OCI-LY1 (cell line): ENCODE data around the gene KSR1.
"Not testable (repeated sequence)": the region's sequence is repeated elsewhere in the genome, so short reads cannot be mapped to it uniquely, and the experiment has no call there.

Experiments
- H2AFZ ChIP-seq: fragments of 200-600 bp; sonication (generic), shearing (Covaris generic); 2 replicates; pipeline ENCODE4 v1.6.0; 2014; ENCODE audit warnings: antibody characterized with exemption, mild to moderate bottlenecking, low read length
- H3F3A ChIP-seq: fragments of 200-600 bp; sonication (generic), shearing (Covaris generic); 2 replicates; pipeline ENCODE4 v1.6.0; 2014; ENCODE audit warnings: mild to moderate bottlenecking, antibody characterized with exemption, low read length, moderate library complexity; ENCODE audit not compliant: insufficient read depth
- H3K27ac ChIP-seq: fragments of 200-600 bp; sonication (generic); 2 replicates; pipeline ENCODE4 v1.5.1; 2014; ENCODE audit warnings: low read length, mixed run types, mild to moderate bottlenecking, low read depth; ENCODE audit not compliant: poor library complexity, severe bottlenecking
- H3K27me3 ChIP-seq: fragments of 200-600 bp; sonication (generic); 2 replicates; pipeline ENCODE4 v1.6.0; 2014; ENCODE audit warnings: antibody characterized with exemption, mild to moderate bottlenecking, low read length, moderate library complexity; ENCODE audit not compliant: insufficient read depth
- H3K36me3 ChIP-seq: fragments of 200-600 bp; sonication (generic); 2 replicates; pipeline ENCODE4 v1.6.1; 2014; ENCODE audit warnings: mild to moderate bottlenecking, antibody characterized with exemption, low read length, moderate library complexity, mixed read lengths; ENCODE audit not compliant: insufficient read depth
- H3K4me1 ChIP-seq: fragments of 200-600 bp; sonication (generic); 2 replicates; pipeline ENCODE4 v1.5.1; 2014; ENCODE audit warnings: mild to moderate bottlenecking, low read length, moderate library complexity; ENCODE audit not compliant: insufficient read depth, severe bottlenecking
- H3K4me2 ChIP-seq: fragments of 200-600 bp; sonication (generic), shearing (Covaris generic); 2 replicates; pipeline ENCODE4 v1.6.1; 2014; ENCODE audit warnings: low read length
- H3K4me3 ChIP-seq: fragments of 200-600 bp; sonication (generic); 2 replicates; pipeline ENCODE4 v1.5.1; 2014; ENCODE audit warnings: low read length, low read depth, mild to moderate bottlenecking, mixed read lengths; ENCODE audit not compliant: poor library complexity, severe bottlenecking
- H3K79me2 ChIP-seq: fragments of 200-600 bp; shearing (Covaris generic); 2 replicates; pipeline ENCODE4 v1.6.1; 2016; ENCODE audit warnings: mixed run types, low read length, mixed read lengths; ENCODE audit not compliant: insufficient read depth
- H3K9ac ChIP-seq: fragments of 200-600 bp; sonication (generic), shearing (Covaris generic); 2 replicates; pipeline ENCODE4 v1.6.1; 2014; ENCODE audit warnings: mild to moderate bottlenecking, low read length, mixed read lengths
- H3K9me2 ChIP-seq: fragments of 200-600 bp; sonication (generic), shearing (Covaris generic); 2 replicates; pipeline ENCODE4 v1.6.1; 2014; ENCODE audit warnings: low read depth, mild to moderate bottlenecking, low read length, mixed read lengths
- H3K9me3 ChIP-seq: fragments of 200-600 bp; shearing (Covaris generic); 2 replicates; pipeline ENCODE4 v1.6.1; 2014; ENCODE audit warnings: low read length, mixed read lengths
- H4K20me1 ChIP-seq: fragments of 200-600 bp; sonication (generic), shearing (Covaris generic); 2 replicates; pipeline ENCODE4 v1.6.0; 2016; ENCODE audit warnings: mild to moderate bottlenecking, low read length; ENCODE audit not compliant: insufficient read depth
- CTCF ChIP-seq: fragments of 200-600 bp; sonication (generic), shearing (Covaris generic); IDR thresholded peaks from 2 replicates; pipeline ENCODE4 v1.5.1; 2017; ENCODE audit warnings: mild to moderate bottlenecking, antibody characterized with exemption, low read length, moderate library complexity, mixed read lengths
- EZH2 ChIP-seq: fragments of 200-600 bp; sonication (generic), shearing (Covaris generic); IDR thresholded peaks from 2 replicates; pipeline ENCODE4 v1.8.0; 2017; ENCODE audit warnings: borderline replicate concordance, mixed run types, mild to moderate bottlenecking, antibody characterized with exemption, low read length, moderate library complexity, mixed read lengths

KSR1 gene

DNA sequence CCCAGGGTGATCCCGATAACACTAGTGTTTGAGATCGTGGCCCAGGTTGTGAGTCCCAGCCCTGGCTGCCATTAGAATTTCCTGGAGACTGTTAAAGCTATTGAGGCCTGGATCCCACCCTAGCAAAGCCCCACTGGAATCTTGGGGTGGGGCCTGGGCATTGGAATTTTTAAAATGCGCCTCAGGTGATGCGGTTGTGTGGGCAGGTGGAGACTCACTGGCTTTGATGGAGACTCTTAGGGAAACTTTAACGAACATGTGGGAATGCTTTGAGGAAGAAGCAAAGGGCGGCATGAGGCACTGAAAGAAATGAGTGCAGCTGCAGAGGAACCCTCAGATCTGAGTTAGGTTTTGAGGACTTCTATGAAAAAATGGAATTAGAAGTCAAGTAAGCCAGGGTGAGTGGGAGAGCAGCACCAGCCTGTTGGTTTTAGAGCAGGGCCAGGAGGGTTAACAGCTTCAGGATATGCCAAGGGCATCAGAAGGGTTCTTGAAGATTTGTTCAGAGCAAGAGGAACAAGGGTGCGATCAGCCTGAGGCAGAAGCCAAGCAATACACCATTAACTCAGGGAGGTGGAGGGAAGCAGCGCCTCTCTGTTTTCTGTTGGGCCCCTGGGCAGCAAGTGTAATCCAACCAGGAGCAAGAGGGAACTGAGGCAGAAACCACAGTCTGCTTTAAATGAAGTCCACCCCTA is 42.5 kb downstream of the KSR1 start:
- Histone ChIP-seq H3K9ac (no peak overlapping the region), H3F3A (no peaks in the 10 kb centered on the region), H3K9me3 (no peaks in the 10 kb centered on the region), H3K4me3 (no peak overlapping the region), H4K20me1 (no peaks in the 10 kb centered on the region), H2AFZ (no peak overlapping the region), H3K4me1 (no peaks in the 10 kb centered on the region), H3K36me3 (no peaks in the 10 kb centered on the region), H3K79me2 (no peaks in the 10 kb centered on the region), H3K4me2 (no peak overlapping the region), H3K27ac (no peak overlapping the region), H3K9me2 (no peaks in the 10 kb centered on the region), H3K27me3 (0 out of 2 replicates have a peak, but pooled peaks cover 6% of the 10 kb centered on the region)
- TF ChIP-seq CTCF: no peak
- TF ChIP-seq EZH2: no peak

- no peaks in the 10 kb centered on the region for H3K36me3 ChIP-seq
- H3F3A ChIP-seq: no peaks in the 10 kb centered on the region
- no peak overlapping the region for H3K27ac ChIP-seq
- H3K9ac ChIP-seq: no peak overlapping the region
- TF ChIP-seq CTCF (no peak), EZH2 (no peak)
- H4K20me1 ChIP-seq: no peaks in the 10 kb centered on the region
- H3K4me2 ChIP-seq: no peak overlapping the region
- H3K4me3 ChIP-seq: no peak overlapping the region
- H3K79me2 ChIP-seq: no peaks in the 10 kb centered on the region
- no peaks in the 10 kb centered on the region for H3K9me3 ChIP-seq
- H3K4me1 ChIP-seq: no peaks in the 10 kb centered on the region
- 0 out of 2 replicates have a peak, but pooled peaks cover 6% of the 10 kb centered on the region for H3K27me3 ChIP-seq
- H3K9me2 ChIP-seq: no peaks in the 10 kb centered on the region
- H2AFZ ChIP-seq: no peak overlapping the region
These were observed 43.4 kb downstream of the KSR1 start for GRCh38 chr17:27499451-27500265.

DNA sequence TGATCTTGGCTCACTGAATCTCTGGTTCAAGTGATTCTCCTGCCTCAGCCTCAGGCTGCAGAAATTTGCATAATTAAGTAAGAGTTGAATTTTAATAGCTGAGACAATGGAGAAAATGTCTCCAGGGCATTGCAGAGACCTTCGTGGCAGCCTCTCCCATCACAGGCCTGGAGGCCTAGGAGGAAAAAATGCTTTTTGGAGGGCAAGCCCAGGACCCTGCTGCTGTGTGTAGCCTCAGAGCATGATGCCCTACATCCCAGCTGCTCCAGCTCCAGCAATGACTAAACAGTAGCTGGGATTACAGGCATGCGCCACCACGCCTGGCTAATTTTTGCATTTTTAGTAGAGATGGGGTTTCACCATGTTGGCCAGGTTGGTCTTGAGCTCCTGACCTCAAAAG is 45.1 kb downstream of the KSR1 start:
- H3K4me2 ChIP-seq, H3K9me3 ChIP-seq, H3K27ac ChIP-seq, H3K36me3 ChIP-seq, H3K9me2 ChIP-seq, H3K4me3 ChIP-seq, H3K79me2 ChIP-seq, H2AFZ ChIP-seq, H3F3A ChIP-seq, H3K9ac ChIP-seq, H3K4me1 ChIP-seq, H4K20me1 ChIP-seq, H3K27me3 ChIP-seq: not testable (repeated sequence)
